CD4-positive, alpha-beta T cell (primary cell): ENCODE data around the gene SORCS2. TPM values are rescaled to one million over a fixed set of nuclear protein-coding genes. Genes with fewer than 3 reads are reported as not detected.

Experiments
- ATAC-seq: fragments of 200-7000 bp; cut with Tn5 transposase; one replicate; pipeline ENCODE4 v1.10.0; 2022; ENCODE audit warnings: mild to moderate bottlenecking; ENCODE audit not compliant: poor library complexity
- CTCF ChIA-PET: fragments of 350-600 bp; sonication (Branson Sonifier 250); formaldehyde crosslinking; loops from one replicate; lab custom pipeline; 2021; ENCODE audit warnings: antibody characterized with exemption, inconsistent platforms; lab: Charles Lee
- POLR2A ChIA-PET: fragments of 350-600 bp; sonication (Branson Sonifier 250); formaldehyde crosslinking; loops from one replicate; lab custom pipeline; 2021; ENCODE audit warnings: antibody characterized with exemption, inconsistent platforms; lab: Charles Lee
- DNase-seq, 14 experiments: peaks; one replicate each; pipeline ENCODE4 v3.0.0-alpha.2; 2013 to 2020; ENCODE audit warnings: mixed read lengths in 2 of 14
- H3K27ac ChIP-seq, 2 donors: one replicate each; pipeline versions ENCODE4 v1.5.1 to v1.7.0; 2013; ENCODE audit warnings: low read length in 2 of 2, low read depth in 1 of 2, mild to moderate bottlenecking in 1 of 2
- H3K27me3 ChIP-seq, 2 experiments: 1 replicate in 1 of 2; 2 replicates in 1 of 2; pipeline versions ENCODE4 v1.6.1 to v1.7.0; 2013; ENCODE audit warnings: low read length in 2 of 2, control low read depth in 1 of 2, mild to moderate bottlenecking in 1 of 2, moderate library complexity in 1 of 2; ENCODE audit not compliant: insufficient read depth in 2 of 2, control insufficient read depth in 1 of 2
- H3K36me3 ChIP-seq: one replicate; pipeline ENCODE4 v1.6.1; 2013; ENCODE audit warnings: low read length, control low read depth; ENCODE audit not compliant: insufficient read depth
- H3K4me1 ChIP-seq: one replicate; pipeline ENCODE4 v1.6.1; 2013; ENCODE audit warnings: low read length, control low read depth; ENCODE audit not compliant: insufficient read depth
- H3K4me3 ChIP-seq: one replicate; pipeline ENCODE4 v1.5.1; 2013; ENCODE audit warnings: mild to moderate bottlenecking, low read length, moderate library complexity
- H3K9me3 ChIP-seq, 2 experiments: 1 replicate in 1 of 2; 2 replicates in 1 of 2; pipeline versions ENCODE4 v1.6.1 to v1.7.0; 2013; ENCODE audit warnings: low read length in 2 of 2, mild to moderate bottlenecking in 2 of 2, control low read depth in 1 of 2, moderate library complexity in 1 of 2; ENCODE audit not compliant: control insufficient read depth in 1 of 2, insufficient read depth in 1 of 2
- H3K27ac Mint-ChIP-seq: one replicate; pipeline ENCODE4 v1.8.0; 2020; ENCODE audit warnings: mixed read lengths
- H3K27me3 Mint-ChIP-seq: one replicate; pipeline ENCODE4 v1.8.0; 2021; ENCODE audit warnings: mixed read lengths
- H3K36me3 Mint-ChIP-seq: one replicate; pipeline ENCODE4 v1.8.0; 2021; ENCODE audit warnings: low read depth, mixed read lengths
- H3K4me1 Mint-ChIP-seq: one replicate; pipeline ENCODE4 v1.8.0; 2021; ENCODE audit warnings: low read depth, mixed read lengths
- H3K4me3 Mint-ChIP-seq: one replicate; pipeline ENCODE4 v1.8.0; 2020; ENCODE audit warnings: mild to moderate bottlenecking, mixed read lengths
- H3K9me3 Mint-ChIP-seq: one replicate; pipeline ENCODE4 v1.8.0; 2020; ENCODE audit warnings: mixed read lengths
- intact Hi-C, 2 experiments: fragments of 100-400 bp; cut with DNase I in 1 of 2; cut with micrococcal nuclease in 1 of 2; formaldehyde crosslinking; loops; one replicate each; pipeline versions ENCODE4 v1.15.1 to v1.9.0; 2023 to 2025; cut with DNase I, micrococcal nuclease
- total RNA-seq, 174 experiments: library from RNA in 2 of 174; stranded (reverse) in 2 of 174; gene quantifications; one replicate each; pipeline ENCODE4 v1.2.3 and lab custom pipeline; 2021 to 2026
- TF ChIP-seq, protein P1 (sequence below): fragments of 200-600 bp; IDR thresholded peaks from one replicate; pipeline ENCODE4 v1.8.0; 2022; ENCODE audit warnings: antibody characterized with exemption, mild to moderate bottlenecking

Gene SORCS2
- total RNA-seq, 2 experiments from 2014 or later = not detected

DNA sequence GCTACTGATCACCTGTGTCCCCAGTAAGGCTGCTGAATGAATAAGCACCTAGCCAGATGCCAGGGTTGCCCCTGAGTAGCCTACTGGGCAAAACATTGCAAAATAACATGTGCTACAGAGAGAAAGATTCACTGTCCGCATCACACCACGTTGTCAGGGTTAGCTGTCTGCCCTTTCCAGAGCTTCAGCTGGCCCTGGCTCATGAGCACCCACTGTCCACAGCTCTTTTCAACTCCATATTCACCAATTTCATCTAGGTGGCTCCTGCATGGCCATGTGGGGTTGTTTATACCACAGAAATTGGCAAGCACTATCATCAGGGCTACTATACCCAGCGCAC, 470.1 kb downstream of the SORCS2 start:
- POLR2A ChIA-PET = no interaction called here
- no peak overlapping the region for H3K27ac Mint-ChIP-seq
- ATAC-seq (no peak), DNase-seq (no peak)
- no peak overlapping the region for H3K4me3 ChIP-seq
- H3K9me3 ChIP-seq = peaks cover 0 to 3% of the 10 kb centered on the region in 2 experiments
- no peaks in the 10 kb centered on the region for H3K36me3 Mint-ChIP-seq
- no peaks in the 10 kb centered on the region for H3K4me1 Mint-ChIP-seq
- H3K27me3 ChIP-seq = no peaks in the 10 kb centered on the region
- no peaks in the 10 kb centered on the region for H3K36me3 ChIP-seq
- CTCF ChIA-PET = no interaction called here
- intact Hi-C loops = no loop called here
- H3K27me3 Mint-ChIP-seq = no peaks in the 10 kb centered on the region
- no peaks in the 10 kb centered on the region for H3K4me1 ChIP-seq
- TF ChIP-seq, protein P1, sequence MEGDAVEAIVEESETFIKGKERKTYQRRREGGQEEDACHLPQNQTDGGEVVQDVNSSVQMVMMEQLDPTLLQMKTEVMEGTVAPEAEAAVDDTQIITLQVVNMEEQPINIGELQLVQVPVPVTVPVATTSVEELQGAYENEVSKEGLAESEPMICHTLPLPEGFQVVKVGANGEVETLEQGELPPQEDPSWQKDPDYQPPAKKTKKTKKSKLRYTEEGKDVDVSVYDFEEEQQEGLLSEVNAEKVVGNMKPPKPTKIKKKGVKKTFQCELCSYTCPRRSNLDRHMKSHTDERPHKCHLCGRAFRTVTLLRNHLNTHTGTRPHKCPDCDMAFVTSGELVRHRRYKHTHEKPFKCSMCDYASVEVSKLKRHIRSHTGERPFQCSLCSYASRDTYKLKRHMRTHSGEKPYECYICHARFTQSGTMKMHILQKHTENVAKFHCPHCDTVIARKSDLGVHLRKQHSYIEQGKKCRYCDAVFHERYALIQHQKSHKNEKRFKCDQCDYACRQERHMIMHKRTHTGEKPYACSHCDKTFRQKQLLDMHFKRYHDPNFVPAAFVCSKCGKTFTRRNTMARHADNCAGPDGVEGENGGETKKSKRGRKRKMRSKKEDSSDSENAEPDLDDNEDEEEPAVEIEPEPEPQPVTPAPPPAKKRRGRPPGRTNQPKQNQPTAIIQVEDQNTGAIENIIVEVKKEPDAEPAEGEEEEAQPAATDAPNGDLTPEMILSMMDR = no peak
- H3K4me3 Mint-ChIP-seq = no peak overlapping the region
- no peak overlapping the region for H3K27ac ChIP-seq
- H3K9me3 Mint-ChIP-seq = no peaks in the 10 kb centered on the region

- TF ChIP-seq, protein P1 = no peak
Measured at GRCh38 chr4:7663075-7663541, 470.8 kb downstream of the SORCS2 start.

GRCh38 chr4:7664106-7664505, 471.8 kb downstream of the SORCS2 start:
- DNase-seq = no peak
- CTCF ChIA-PET = no interaction called here
- Mint-ChIP-seq H3K9me3 (no peaks in the 10 kb centered on the region), H3K27me3 (no peaks in the 10 kb centered on the region), H3K4me1 (no peaks in the 10 kb centered on the region), H3K27ac (no peak overlapping the region), H3K4me3 (no peak overlapping the region), H3K36me3 (no peaks in the 10 kb centered on the region)
- peaks cover 0 to 3% of the 10 kb centered on the region in 2 experiments for H3K9me3 ChIP-seq
- intact Hi-C loops = no loop called here
- no peak overlapping the region for H3K27ac ChIP-seq
- no peaks in the 10 kb centered on the region for H3K36me3 ChIP-seq
- no peaks in the 10 kb centered on the region for H3K27me3 ChIP-seq
- POLR2A ChIA-PET = no interaction called here
- H3K4me3 ChIP-seq = no peak overlapping the region
- TF ChIP-seq, protein P1 = no peak
- no peaks in the 10 kb centered on the region for H3K4me1 ChIP-seq
- no peak for ATAC-seq

More at GRCh38 chr4:7663075-7663541, 470.8 kb downstream of the SORCS2 start:
- Histone ChIP-seq H3K9me3 (peaks cover 0 to 3% of the 10 kb centered on the region in 2 experiments), H3K4me1 (no peaks in the 10 kb centered on the region), H3K27ac (no peak overlapping the region), H3K36me3 (no peaks in the 10 kb centered on the region), H3K27me3 (no peaks in the 10 kb centered on the region), H3K4me3 (no peak overlapping the region)
- H3K4me3 Mint-ChIP-seq = no peak overlapping the region
- no peak for ATAC-seq
- ChIA-PET CTCF (no interaction called here), POLR2A (no interaction called here)
- no peaks in the 10 kb centered on the region for H3K27me3 Mint-ChIP-seq
- no peaks in the 10 kb centered on the region for H3K36me3 Mint-ChIP-seq
- no peak for DNase-seq
- intact Hi-C loops = no loop called here
- no peak overlapping the region for H3K27ac Mint-ChIP-seq
- H3K9me3 Mint-ChIP-seq = no peaks in the 10 kb centered on the region
- no peaks in the 10 kb centered on the region for H3K4me1 Mint-ChIP-seq
